Kidney capillary endothelial cell (primary cell): Measurements from ENCODE around the gene B4GALNT3.
"Not testable (repeated sequence)": the region's sequence is repeated elsewhere in the genome, so short reads cannot be mapped to it uniquely, and the experiment has no call there.

ENCODE experiments used
- DNase-seq: peaks from one replicate; pipeline ENCODE4 v3.0.0-alpha.2; 2018; ENCODE audit warnings: low spot score

B4GALNT3 gene

GRCh38 chr12:575948-576614, 116.3 kb downstream of the B4GALNT3 start:
- peak; percentile 71 for DNase-seq

- no peak for DNase-seq
These were observed 116.9 kb downstream of the B4GALNT3 start for GRCh38 chr12:576615-577110.

GRCh38 chr12:577994-578747, 118.4 kb downstream of the B4GALNT3 start:
- not testable (repeated sequence) for DNase-seq

- DNase-seq: no peak
These were observed 119.1 kb downstream of the B4GALNT3 start for GRCh38 chr12:578748-579419.

- DNase-seq: no peak
These were observed 119.8 kb downstream of the B4GALNT3 start for GRCh38 chr12:579420-580110.

- DNase-seq: no peak
These were observed 121.1 kb downstream of the B4GALNT3 start for GRCh38 chr12:580813-581212.

GRCh38 chr12:581321-581720, 121.6 kb downstream of the B4GALNT3 start:
- no peak for DNase-seq

- no peak for DNase-seq
These were observed 122.0 kb downstream of the B4GALNT3 start for GRCh38 chr12:581746-582145.

GRCh38 chr12:583251-583869, 123.6 kb downstream of the B4GALNT3 start:
- no peak for DNase-seq

- DNase-seq: no peak
These were observed 125.6 kb downstream of the B4GALNT3 start for GRCh38 chr12:585062-586061.

GRCh38 chr12:586318-587071, 126.8 kb downstream of the B4GALNT3 start:
- no peak for DNase-seq

- no peak for DNase-seq
These were observed 127.6 kb downstream of the B4GALNT3 start for GRCh38 chr12:587132-588023.

- DNase-seq: no peak
These were observed 128.2 kb downstream of the B4GALNT3 start for GRCh38 chr12:588024-588322.

GRCh38 chr12:588646-589045, 128.9 kb downstream of the B4GALNT3 start:
- DNase-seq: no peak

GRCh38 chr12:590206-590750, 130.5 kb downstream of the B4GALNT3 start:
- DNase-seq: no peak

GRCh38 chr12:591167-592023, 131.7 kb downstream of the B4GALNT3 start:
- no peak for DNase-seq

- DNase-seq: no peak
These were observed 132.3 kb downstream of the B4GALNT3 start for GRCh38 chr12:592024-592505.
